Measurements from ENCODE around the gene ATG16L1.

The ATG16L1 gene

DNA sequence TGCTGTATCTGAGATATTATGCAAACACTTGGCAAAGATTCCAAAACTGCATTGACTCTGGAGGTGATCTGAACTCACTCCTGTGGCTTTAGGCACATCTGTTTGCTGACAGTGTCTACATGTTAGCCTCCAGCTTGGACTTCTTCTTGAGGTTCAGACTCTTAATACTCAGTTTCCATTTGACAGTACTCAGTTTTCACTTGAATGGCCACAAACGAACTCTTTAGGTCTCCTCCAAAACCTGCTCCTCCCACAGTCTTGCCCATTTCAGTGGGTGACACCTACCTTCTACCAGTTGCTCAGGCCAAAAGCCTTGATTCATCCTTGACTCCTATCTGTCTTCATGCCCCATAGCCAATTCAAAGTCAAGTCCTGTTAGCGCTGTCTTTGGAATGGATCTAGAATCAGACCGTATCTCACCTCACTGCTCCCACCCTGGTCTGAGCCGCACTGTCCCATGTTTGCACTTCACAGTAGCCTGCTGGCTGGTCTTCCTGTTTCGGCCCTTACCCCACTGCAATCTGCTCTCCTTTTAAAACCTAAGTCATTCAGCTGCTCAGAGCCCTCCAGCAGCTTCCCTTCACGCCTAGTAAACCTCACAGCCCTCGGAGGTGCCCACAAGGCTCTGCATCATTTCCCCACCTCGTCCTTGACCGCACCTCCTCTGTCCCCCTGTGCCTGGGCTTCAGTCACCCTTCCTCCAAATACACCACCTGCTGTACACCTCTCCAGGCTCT is 10.5 kb downstream of the ATG16L1 start:
- DNase-seq = no peak

DNA sequence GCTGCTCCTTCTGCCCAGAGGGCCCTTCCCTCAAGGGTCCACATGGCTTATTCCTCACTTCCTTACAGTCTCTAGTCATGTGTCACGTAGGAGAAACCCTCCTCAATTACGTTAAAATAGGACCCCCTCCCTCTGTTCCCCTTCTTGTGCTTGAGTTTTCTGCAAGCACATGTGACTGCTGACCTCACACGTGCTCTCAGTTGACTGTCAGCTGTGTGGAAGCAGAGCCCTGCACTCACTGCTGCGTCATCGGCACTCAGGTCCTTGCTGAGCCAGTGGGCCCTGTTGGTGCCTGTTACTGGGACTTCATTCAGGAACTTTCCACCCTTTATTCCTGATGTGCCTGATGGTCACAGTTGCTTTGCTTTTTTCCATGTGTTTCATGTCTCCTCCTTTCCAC is 11.1 kb downstream of the ATG16L1 start:
- no peak for DNase-seq

DNA sequence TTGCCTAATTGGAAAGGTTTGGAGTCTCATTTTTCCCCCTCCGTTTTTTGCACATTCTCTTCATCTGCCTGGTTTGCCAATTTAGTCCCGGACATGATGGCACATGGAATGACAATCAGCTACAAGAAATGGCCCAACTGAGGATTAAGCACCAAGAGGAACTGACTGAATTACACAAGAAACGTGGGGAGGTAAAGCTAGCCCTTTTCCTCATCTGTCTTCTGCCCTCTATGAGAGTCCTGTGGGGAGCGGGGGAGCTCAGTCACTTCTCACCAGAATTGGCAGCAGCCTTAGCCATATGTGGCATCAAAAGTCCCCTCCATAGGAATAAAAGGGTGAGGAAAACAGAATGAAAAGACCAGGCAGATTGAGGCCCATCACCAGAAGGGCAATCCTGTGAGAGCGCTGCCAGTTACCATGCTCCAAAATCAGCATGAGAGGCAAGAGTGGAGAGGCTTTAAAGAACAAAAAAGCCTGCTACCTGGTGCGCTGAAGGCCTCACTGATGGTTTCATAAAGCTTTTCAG is 11.6 kb downstream of the ATG16L1 start:
- DNase-seq = no peak

DNA sequence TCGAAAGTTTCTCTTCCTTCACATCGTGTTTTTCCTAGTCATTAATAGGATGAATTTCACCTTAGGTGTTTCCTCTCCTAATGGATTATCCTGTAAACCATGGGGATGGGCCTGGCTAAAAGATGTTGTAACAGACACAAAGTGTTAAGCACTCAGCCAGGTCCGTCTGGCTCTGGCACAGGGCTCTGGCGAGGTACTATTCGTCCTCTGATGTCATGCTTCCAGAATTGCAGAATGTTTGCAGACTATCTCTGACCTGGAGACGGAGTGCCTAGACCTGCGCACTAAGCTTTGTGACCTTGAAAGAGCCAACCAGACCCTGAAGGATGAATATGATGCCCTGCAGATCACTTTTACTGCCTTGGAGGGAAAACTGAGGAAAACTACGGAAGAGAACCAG is 13.2 kb downstream of the ATG16L1 start:
- no peak for DNase-seq

DNA sequence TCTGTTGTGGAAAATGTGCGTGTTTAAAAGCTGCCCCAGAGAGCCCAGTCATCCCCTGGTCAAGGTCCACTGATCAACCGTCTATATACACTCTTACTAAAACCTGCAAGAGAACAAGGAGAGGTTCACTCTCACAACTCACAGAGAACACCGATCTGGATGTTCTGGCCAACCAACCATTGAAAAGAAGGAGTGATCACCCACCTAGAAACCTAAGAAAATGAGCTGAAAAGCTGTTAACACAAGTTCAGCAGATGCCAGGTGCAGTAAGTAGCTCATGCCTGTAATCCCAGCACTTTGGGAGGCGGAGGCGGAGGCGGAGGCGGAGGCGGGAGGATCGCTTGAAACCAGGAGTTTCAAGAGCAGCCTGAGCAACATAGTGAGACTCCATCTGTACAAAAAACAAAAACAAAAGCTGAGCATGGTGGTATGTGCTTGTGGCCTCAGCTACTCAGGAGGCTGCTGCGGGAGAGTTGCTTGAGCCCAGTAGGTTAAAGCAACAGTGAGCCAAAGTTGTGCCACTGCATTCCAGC is 14.5 kb downstream of the ATG16L1 start:
- DNase-seq = no peak

DNA sequence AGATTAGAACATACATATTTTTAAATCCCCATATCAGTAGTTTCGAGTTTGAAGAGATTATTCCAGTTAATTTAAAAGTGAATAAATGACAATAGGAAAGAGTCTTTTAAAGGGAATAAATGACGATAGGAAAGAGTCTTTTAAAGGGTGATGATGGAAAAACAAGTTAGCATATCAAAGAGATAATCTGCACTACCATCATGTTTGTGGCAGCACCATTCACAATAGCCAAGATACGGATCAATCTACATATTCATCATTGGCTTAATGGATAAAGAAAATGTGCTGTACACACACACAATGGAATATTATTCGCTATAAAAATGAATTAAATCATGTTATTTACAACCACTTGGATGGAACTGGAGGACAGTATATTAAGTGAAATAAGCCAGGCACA is 15.0 kb downstream of the ATG16L1 start:
- DNase-seq = no peak

DNA sequence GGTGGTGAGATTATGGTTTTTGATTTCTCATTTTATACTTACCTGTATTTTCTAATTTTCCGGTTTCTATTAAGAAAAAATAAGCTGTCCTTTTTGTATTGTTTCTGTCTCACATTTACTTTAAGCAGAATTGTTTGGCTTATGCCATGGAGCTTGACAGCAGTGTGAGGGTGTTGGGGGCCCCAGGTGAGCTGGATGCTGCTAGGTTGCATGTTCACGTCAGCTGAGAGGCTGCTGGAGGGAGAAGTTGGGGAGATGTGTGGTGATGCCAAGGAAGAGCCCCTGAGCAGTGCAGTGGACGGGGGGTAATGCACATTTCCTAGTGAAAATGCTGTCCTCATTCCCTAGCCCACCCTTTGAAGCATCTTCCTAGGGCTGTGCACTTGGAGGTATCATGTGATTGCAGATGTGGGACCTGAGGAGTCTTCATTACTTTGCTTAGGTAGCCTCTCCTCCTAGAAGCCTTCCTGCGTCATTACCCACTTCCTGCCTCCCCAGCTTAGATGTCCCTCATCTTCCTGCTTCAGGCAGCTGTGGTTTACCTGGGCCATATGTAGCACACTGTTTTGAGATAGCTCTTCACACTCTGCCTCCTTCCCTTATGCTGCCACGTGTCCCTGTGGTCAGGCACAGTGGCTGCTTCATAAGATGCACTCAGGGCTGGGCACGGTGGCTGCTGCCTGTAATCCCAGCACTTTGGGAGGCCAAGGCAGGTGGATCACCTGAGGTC is 16.2 kb downstream of the ATG16L1 start:
- DNase-seq = no peak

DNA sequence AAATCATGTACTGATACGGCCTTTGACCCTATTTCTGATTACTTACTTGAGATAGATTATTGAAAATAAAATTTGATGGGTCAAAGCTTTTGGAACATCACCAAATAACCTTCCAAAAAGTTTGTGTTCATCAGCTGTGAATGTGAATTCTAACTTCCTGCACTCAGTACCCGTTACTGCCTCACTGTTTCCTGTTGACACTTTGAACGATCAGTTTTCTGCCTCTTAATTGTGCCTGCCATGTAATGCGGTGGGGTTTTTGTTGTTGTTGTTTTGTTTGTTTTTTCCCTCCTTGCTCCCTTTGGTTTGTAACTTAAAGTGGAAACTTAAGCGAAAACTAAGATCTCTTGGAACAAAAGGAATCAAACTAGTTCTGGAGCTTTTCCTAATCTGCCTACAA is 18.9 kb downstream of the ATG16L1 start:
- DNase-seq = no peak

DNA sequence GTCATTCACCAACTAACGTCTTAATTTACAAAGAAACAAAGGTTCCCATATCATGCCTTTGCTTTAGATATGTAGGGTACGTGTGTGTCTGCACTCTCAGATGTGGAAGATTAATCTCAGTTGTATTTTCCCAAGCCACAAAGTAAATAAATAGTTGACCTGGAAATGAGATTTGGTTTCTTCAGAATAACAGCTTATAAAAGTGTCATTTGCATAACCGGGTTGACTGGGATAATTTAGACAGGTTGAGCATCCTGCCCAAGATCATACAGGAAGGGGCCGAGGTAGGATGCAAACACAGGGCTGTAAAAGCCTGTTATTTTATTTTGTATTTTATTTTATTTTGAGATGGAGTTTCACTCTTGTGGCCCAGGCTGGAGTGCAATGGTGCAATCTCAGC is 19.5 kb downstream of the ATG16L1 start:
- no peak for DNase-seq

DNA sequence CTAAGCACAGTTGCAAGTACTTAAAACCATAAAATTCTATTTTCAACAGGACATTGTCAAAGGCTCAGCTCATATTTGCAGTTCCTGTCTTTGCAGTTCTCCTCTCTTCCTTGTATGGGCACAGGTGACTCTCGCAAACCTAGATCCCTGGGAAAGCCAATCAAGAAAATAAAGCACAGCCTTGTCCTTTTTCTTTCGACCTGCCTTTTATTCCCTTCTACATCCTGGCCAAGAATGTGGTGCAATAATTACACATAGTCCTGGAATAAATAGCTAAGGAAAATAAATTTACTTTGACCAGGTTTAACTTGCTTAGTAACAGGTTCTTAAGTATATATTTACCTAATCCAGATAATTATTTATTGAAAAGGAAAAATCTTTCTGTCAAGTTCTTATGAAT is 20.2 kb downstream of the ATG16L1 start:
- no peak for DNase-seq

DNA sequence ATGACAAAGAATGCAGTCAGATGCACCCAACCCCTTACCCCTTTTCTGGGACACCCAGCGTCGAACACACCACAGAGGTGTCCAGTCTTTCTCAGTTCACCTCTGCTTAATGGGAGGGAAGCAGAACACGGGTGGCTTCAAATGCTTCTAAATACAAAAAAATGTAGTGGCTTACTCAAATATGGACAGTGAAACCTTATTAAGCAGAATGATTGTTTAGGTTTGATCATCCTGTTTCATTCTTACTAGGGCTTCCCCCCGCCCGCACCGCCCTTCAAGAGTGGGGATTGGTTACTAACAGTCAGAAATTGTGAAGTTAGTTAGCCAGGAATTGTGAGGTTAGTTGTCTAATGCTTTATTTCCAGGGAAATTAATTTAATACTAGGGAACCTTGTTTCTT is 21.6 kb downstream of the ATG16L1 start:
- DNase-seq = no peak

DNA sequence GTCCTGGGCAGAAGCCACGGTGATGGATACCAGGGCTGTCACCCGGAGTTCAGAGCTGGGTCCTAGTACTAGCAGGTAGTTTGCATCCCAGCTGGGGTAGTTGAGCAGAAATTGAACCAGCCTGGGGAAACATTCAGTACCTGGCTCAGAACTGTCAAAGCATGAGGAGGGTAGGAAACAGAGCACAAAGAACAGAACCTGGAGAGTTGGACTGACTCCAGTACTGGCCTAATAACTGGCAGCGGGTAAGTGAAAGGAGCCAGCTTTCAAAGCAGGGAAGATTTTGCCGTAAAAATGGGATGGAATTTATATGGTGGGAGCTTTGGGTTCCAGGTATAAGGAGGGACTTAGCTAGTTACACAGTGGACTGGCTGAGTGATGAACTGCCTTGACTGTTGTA is 23.8 kb downstream of the ATG16L1 start:
- no peak for DNase-seq

DNA sequence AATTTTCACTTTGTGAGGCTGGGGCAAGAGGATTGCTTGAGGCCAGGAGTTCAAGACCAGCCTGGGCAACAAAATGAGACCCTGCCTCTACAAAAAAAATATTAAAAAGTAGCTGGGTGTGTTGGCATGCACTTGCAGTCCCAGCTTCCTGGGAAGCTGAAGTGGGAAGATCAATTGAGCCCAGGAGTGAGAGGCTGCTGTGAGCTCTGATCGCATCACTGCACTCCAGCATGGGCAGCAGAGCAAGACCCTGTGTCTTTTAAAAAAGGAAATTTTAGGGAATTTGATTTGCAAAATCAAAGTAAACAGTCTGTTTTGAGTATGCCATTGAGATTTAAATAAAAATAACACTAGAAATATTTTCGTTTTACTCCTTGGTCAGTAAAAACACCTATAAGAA is 27.4 kb downstream of the ATG16L1 start:
- no peak for DNase-seq

DNA sequence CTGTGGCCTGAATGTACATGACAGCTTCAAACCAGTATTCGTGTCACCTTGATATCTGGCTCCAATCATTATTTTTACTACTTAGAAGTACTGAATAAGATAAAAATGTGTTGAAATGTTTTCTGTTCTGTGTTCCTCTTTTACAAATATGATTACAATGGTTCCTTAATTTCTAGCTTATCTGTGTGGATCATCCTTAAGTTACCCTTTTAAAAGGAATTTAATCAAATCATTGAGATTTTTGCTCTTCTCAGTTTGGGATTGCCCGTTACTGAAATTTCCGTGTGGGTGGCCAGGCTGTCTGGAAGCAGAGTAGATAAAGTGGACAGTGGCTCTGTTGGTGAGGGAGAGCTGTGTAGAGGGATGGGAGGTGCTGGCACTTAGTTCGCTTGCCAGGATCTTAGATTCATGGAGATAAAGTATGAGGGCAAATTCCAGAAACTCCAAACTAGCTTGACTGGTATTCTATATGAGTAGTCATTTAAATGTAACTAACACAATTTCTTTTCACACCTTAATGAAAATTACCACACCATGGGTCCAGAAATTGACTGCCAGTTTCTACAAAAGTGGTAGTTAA is 28.7 kb downstream of the ATG16L1 start:
- DNase-seq = no peak

DNA sequence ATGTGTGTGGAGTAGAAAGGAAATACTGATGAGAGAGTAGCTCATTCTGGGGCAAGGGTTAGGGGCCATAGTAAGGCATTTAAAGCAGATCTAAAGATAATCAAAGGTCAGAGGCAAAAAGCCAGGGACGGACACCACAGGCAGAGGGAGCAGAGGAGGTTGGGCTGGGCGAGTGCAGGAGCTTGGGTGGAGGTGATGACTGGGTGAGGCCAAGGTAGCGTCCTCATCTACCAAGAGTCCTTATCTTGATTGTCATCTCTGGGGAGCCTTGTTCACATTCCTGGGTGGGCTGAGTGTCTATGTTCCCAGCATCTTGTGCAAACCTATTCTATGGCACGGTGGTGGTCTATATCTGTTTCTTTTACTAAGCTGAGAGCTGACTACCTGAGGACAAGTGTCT is 30.1 kb downstream of the ATG16L1 start:
- DNase-seq = no peak

DNA sequence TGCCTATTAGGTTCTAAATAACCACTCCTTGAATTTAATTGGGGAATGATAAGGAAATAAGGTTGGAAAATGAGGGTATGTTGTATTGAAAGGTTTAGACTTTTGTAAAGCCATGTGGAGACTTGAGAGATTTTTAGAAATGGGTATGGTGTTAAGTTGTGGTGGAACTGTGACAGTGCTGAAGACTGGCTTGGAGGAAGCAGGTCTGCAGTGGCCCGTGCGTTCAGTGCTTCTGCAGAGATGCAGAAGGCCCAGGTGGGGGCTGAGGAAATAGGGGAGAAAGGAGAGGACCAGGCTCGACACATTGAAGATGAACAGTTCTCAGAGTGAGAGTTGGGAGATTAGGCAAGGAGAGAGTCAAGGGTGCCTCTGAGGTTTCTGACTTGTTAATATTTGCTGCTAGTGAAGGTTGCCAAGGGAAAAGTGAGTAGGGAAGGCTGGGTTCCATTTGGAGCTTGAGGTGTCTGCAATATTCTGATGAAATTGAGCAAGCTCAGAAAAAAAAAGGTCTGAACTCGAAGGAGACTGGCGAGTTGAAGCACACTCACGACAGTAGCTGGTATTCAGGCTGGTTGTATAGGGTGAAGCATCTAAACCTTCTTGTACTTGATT is 30.6 kb downstream of the ATG16L1 start:
- DNase-seq = no peak

DNA sequence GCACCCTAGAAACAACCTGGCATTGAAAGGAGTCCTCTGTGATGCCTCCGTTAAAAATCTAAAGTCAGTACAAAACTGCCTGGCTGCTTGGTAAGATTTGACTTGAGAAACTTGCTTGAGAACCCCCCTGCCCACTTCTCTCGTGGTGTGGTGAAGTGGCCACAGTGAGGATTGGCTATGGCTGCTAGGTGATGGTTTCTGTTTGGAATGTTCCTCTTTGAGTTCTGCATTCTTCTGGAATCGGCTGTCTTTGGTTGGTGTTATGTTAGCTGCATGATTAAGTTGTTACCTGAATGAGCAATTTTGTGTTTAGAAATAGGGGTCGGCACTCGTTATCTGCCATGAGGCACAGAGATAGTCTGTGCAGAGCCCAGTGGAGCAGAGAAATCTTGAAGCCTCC is 34.4 kb downstream of the ATG16L1 start:
- DNase-seq = no peak

DNA sequence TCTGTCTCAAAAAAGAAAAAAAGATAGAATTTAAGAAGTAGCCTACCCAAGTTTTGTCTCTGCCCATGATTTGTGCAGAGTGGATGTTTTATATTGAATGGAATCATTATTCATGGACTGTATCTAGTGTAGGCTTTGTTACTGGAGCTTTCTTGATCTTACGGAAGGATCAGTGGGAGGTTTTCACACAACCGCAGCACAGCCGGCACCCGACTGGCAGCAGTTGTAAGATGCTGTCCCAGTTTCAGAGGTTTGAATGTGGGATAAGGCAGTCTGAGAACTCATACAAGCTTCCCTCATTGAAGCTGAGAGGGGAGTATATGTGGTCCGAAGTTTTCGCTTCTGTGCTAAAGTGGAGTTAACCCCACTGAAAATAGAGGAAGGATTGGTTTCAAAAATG is 36.4 kb downstream of the ATG16L1 start:
- DNase-seq = no peak

DNA sequence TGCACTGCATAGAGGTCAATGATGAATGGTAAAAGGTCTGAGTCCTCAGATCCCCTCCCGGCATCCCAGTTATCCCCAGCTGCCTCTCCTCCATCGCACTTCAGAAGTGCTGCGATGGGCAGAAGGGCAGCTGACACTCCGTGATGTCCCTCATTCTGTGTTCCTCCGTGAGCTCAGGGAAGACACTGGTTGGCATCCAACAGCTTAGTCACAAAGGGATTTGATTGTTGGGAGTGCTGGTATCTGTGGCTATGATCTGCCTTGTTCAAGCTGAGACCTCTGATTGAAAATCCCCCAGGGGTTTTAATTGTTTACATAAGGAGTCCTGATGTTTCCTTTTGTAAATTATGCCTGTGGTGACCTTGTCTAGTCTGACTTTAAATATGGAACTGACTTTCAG is 37.2 kb downstream of the ATG16L1 start:
- DNase-seq = no peak

DNA sequence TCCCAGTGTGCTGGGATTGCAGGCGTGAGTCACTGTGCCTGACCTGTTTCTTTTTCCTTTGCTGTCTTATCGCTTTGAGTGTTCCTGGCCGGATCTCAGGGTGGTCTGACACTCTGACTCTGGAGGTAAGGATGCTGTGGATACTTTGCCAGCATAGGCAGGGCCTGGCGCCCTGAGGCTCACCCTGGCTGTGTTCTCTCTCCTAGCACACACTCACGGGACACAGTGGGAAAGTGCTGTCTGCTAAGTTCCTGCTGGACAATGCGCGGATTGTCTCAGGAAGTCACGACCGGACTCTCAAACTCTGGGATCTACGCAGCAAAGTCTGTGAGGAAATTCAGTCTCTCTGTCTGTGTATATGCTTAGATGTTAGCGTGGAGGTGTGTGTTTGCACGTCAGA is 38.2 kb downstream of the ATG16L1 start:
- no peak for DNase-seq

DNA sequence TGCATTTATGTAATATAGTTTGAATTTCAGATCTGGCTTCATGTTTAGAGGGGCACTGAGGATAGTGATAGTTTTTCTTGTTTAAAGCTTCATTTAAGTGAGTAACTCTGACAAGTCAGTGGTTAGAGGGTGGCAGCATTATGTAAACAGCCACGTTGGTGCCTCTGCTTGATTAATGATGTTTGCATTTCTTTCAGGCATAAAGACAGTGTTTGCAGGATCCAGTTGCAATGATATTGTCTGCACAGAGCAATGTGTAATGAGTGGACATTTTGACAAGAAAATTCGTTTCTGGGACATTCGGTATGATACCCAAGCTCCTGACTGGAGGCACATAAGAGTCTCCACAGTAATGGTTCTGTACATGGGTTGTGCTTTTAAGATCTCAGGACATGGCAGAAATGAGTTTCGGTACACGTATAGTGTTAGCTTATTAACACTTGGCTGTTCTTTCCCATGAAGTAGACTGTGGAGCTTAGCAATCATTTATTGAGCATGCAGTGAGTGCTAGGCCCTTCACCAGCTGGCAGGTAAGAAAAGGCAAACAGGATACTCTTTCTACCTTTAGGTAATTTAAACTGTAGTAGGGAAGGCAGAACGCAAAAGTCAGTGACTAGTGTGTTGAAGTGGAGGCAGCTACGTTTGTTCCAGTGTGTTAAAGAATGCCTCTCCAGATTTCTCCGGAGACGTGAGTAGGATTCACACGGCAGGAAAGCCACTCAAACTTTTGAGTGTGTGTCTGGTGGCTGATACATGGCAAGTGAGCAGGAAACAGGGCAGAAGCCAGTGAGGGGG is 38.8 kb downstream of the ATG16L1 start:
- no peak for DNase-seq

DNA sequence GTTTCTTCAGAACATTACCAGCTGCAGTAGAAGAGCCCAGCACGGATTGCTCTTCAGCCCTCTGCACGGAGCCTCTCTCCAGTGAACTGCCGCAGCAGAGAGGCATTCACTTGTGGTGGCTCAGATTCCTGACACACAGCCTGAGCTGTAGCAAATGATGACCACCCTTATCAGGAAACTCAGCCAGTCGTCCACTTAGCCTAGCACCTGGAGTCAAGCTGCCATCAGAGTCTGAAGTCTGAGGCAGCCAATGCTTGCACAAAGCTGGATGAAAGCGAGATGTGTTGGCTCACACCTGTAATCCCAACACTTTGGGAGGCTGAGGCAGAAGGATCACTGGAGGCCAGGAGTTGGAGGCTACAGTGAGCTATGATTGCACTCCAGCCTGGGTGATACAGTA is 44.4 kb downstream of the ATG16L1 start:
- no peak for DNase-seq

DNA sequence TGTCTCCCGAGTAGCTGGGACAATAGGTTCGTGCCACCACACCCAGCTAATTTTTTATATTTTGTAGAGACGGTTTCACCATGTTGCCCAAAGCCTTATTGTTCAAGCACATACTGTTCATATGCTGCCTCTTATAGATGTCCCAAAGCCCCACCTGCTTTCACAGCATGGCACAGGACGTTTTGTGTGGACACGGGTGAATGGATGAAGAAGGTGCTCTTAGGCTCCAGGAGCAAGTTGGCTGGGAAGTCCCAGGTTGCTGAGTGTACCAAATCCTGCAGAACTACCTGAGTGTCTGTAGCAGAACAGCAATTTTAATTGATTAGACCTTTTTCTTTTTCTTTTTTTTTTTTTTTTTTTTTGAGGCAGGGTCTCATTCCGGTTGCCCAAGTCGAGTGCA is 45.6 kb downstream of the ATG16L1 start:
- DNase-seq = no peak
